HepG2 (cell line): ENCODE measurements around the gene CYB5A. TPM values are rescaled to one million over a fixed set of nuclear protein-coding genes. Genes with fewer than 3 reads are reported as not detected.

Experiments
- BHLHE40 ChIP-seq: IDR thresholded peaks from 2 replicates; pipeline ENCODE4 v1.6.1; 2011; ENCODE audit warnings: low read length, improper control_type of control experiment
- DZIP1 ChIP-seq: sonication (generic); formaldehyde crosslinking; IDR thresholded peaks from 2 replicates; pipeline ENCODE4 v1.5.0; 2020; ENCODE audit warnings: mild to moderate bottlenecking, missing genetic modification reagents
- FIP1L1 ChIP-seq: fragments of 200-400 bp; formaldehyde crosslinking; IDR thresholded peaks from 2 replicates; pipeline ENCODE4 v1.6.1; 2018; ENCODE audit warnings: low read depth, mild to moderate bottlenecking, low read length, moderate library complexity, borderline replicate concordance; ENCODE audit not compliant: insufficient read depth
- FOXK2 ChIP-seq: fragments of 450-650 bp; IDR thresholded peaks from 2 replicates; pipeline ENCODE4 v1.6.1; 2016
- KAT8 ChIP-seq: IDR thresholded peaks from 2 replicates; pipeline ENCODE4 v1.6.1; 2016; ENCODE audit warnings: missing genetic modification reagents, missing compliant biosample characterization
- RAD51 ChIP-seq: fragments of 450-650 bp; IDR thresholded peaks from 2 replicates; pipeline ENCODE4 v1.6.1; 2016; ENCODE audit warnings: borderline replicate concordance
- RBAK ChIP-seq: sonication (generic); formaldehyde crosslinking; IDR thresholded peaks from 2 replicates; pipeline ENCODE4 v1.5.1; 2020; ENCODE audit warnings: mild to moderate bottlenecking, missing genetic modification reagents
- SMAD3 ChIP-seq: sonication (generic); formaldehyde crosslinking; IDR thresholded peaks from 2 replicates; pipeline ENCODE4 v1.4.0; 2020; ENCODE audit warnings: missing genetic modification reagents
- TCF7 ChIP-seq: sonication (generic); IDR thresholded peaks from 2 replicates; pipeline ENCODE4 v1.6.1; 2016; ENCODE audit warnings: antibody characterized with exemption, low read depth
- ZNF329 ChIP-seq: sonication (generic); formaldehyde crosslinking; IDR thresholded peaks from 2 replicates; pipeline ENCODE4 v1.9.0; 2021; ENCODE audit warnings: low read depth, mild to moderate bottlenecking, missing genetic modification reagents
- ZNF33A ChIP-seq: sonication (generic); formaldehyde crosslinking; IDR thresholded peaks from 2 replicates; pipeline ENCODE4 v1.5.1; 2020; ENCODE audit warnings: missing genetic modification reagents, mild to moderate bottlenecking, moderate library complexity, borderline replicate concordance
- ZNF33B ChIP-seq: sonication (generic); formaldehyde crosslinking; IDR thresholded peaks from 2 replicates; pipeline ENCODE4 v1.5.1; 2020; ENCODE audit warnings: mild to moderate bottlenecking, missing genetic modification reagents
- ZNF768 ChIP-seq: sonication (generic); formaldehyde crosslinking; IDR thresholded peaks from 2 replicates; pipeline ENCODE4 v1.4.0; 2020; ENCODE audit warnings: missing genetic modification reagents
- ZNF891 ChIP-seq: sonication (generic); formaldehyde crosslinking; IDR thresholded peaks from 2 replicates; pipeline ENCODE4 v1.5.0; 2020; ENCODE audit warnings: mild to moderate bottlenecking, missing genetic modification reagents
- ZSCAN30 ChIP-seq: sonication (generic); formaldehyde crosslinking; IDR thresholded peaks from 2 replicates; pipeline ENCODE4 v1.5.0; 2020; ENCODE audit warnings: mild to moderate bottlenecking, missing genetic modification reagents
- polyA plus RNA-seq, 8 experiments: library from polyadenylated mRNA; depleted of rRNA in 3 of 8; stranded (reverse) in 7 of 8; unstranded in 1 of 8; fragments of >200 nt; fragmentation: Illumina TruSeq in 4 of 8; extraction: Trizol in 4 of 8; gene quantifications; 2 replicates each; pipeline versions ENCODE4 v1.2.1 to v1.2.3, GENCODE V29; 2011 to 2016; ENCODE audit warnings: low read depth in 4 of 8, missing spikeins in 1 of 8, mixed read lengths in 1 of 8; ENCODE audit not compliant: insufficient read depth in 1 of 8
- total RNA-seq, 5 experiments: library from RNA; depleted of rRNA; stranded (reverse); fragments of >200 nt; fragmentation: Illumina TruSeq; extraction: Trizol; gene quantifications; 2 replicates each; pipeline ENCODE4 v1.2.3, GENCODE V29; 2016; ENCODE audit warnings: low read depth in 1 of 5
- TF ChIP-seq, protein P1 (sequence below): IDR thresholded peaks from 2 replicates; pipeline ENCODE4 v1.6.1; 2016; ENCODE audit warnings: low read depth, control low read depth
- TF ChIP-seq, protein P2 (sequence below): sonication (generic); formaldehyde crosslinking; IDR thresholded peaks from 2 replicates; pipeline ENCODE4 v1.9.0; 2021; ENCODE audit warnings: missing genetic modification reagents, borderline replicate concordance
- TF ChIP-seq, protein P3 (sequence below): sonication (generic); formaldehyde crosslinking; conservative IDR thresholded peaks from 2 replicates; pipeline ENCODE4 v1.8.1; 2023; ENCODE audit warnings: missing genetic modification reagents
- TF ChIP-seq, protein P4 (sequence below): sonication (generic); formaldehyde crosslinking; IDR thresholded peaks from 2 replicates; pipeline ENCODE4 v1.4.0; 2020; ENCODE audit warnings: low read depth, mild to moderate bottlenecking, missing genetic modification reagents

CYB5A gene
- total and polyA plus RNA-seq, 2 of the 13 experiments (the other 11 are each of a cell fraction or from before 2014, with no cell fraction given): 215 to 356 TPM

DNA sequence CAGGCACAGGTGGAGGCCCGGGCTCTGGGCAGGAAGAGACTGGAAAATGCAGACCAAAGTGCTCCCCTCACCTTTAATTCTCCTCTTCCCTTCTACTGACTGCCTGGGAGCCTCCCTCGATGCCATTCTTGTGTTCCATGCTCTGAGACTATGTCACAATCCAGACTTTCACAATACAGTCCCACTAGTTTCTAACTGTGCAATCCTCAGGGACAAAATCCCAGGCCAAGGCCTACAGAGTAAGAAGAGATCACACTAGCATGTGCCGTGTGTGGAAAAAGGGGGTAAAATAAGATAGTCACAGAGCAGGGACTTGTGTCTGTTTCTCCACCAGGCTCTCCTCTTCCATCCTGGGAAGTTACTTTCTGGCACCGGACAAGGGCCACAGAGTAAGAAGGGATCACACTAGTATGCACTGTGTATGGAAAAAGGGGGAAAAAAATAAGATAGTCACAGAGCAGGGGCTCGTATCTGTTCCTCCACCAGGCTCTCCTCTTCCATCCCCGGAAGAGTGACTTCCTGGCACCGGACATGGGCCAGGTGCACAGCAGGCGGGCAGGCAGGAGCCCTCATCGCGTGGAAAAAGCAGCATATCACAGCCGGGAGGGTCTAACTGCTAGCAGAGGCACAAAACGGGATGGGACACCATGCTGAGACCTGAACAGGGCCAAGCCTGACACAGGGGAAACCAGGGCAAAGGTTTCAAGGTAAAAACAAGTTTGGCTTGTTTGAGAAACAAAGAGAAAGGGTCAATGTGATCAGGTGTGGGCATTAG is 9.6 kb downstream of the CYB5A start (continued):
- TF ChIP-seq DZIP1 (CRISPR knock-in tag) (no peak), BHLHE40 (no peak), KAT8 (no peak), SMAD3 (0 out of 2 replicates have a peak, but pooled peaks have one; percentile 46), ZNF33B (no peak), RBAK (CRISPR knock-in tag) (no peak), ZNF768 (CRISPR knock-in tag) (peak; percentile 32; the same call in 1 of the 2 replicates), FIP1L1 (no peak), TCF7 (no peak), FOXK2 (no peak), ZNF329 (CRISPR knock-in tag) (no peak), RAD51 (no peak), ZSCAN30 (CRISPR knock-in tag) (no peak), ZNF891 (CRISPR knock-in tag) (no peak), ZNF33A (CRISPR knock-in tag) (no peak)
- TF ChIP-seq, protein P1, sequence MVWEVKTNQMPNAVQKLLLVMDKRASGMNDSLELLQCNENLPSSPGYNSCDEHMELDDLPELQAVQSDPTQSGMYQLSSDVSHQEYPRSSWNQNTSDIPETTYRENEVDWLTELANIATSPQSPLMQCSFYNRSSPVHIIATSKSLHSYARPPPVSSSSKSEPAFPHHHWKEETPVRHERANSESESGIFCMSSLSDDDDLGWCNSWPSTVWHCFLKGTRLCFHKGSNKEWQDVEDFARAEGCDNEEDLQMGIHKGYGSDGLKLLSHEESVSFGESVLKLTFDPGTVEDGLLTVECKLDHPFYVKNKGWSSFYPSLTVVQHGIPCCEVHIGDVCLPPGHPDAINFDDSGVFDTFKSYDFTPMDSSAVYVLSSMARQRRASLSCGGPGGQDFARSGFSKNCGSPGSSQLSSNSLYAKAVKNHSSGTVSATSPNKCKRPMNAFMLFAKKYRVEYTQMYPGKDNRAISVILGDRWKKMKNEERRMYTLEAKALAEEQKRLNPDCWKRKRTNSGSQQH (CRISPR knock-in tag): no peak
- TF ChIP-seq, protein P2, sequence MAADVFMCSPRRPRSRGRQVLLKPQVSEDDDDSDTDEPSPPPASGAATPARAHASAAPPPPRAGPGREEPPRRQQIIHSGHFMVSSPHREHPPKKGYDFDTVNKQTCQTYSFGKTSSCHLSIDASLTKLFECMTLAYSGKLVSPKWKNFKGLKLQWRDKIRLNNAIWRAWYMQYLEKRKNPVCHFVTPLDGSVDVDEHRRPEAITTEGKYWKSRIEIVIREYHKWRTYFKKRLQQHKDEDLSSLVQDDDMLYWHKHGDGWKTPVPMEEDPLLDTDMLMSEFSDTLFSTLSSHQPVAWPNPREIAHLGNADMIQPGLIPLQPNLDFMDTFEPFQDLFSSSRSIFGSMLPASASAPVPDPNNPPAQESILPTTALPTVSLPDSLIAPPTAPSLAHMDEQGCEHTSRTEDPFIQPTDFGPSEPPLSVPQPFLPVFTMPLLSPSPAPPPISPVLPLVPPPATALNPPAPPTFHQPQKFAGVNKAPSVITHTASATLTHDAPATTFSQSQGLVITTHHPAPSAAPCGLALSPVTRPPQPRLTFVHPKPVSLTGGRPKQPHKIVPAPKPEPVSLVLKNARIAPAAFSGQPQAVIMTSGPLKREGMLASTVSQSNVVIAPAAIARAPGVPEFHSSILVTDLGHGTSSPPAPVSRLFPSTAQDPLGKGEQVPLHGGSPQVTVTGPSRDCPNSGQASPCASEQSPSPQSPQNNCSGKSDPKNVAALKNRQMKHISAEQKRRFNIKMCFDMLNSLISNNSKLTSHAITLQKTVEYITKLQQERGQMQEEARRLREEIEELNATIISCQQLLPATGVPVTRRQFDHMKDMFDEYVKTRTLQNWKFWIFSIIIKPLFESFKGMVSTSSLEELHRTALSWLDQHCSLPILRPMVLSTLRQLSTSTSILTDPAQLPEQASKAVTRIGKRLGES (CRISPR knock-in tag): no peak
- TF ChIP-seq, protein P3, sequence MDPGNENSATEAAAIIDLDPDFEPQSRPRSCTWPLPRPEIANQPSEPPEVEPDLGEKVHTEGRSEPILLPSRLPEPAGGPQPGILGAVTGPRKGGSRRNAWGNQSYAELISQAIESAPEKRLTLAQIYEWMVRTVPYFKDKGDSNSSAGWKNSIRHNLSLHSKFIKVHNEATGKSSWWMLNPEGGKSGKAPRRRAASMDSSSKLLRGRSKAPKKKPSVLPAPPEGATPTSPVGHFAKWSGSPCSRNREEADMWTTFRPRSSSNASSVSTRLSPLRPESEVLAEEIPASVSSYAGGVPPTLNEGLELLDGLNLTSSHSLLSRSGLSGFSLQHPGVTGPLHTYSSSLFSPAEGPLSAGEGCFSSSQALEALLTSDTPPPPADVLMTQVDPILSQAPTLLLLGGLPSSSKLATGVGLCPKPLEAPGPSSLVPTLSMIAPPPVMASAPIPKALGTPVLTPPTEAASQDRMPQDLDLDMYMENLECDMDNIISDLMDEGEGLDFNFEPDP (CRISPR knock-in tag): no peak
- TF ChIP-seq, protein P4, sequence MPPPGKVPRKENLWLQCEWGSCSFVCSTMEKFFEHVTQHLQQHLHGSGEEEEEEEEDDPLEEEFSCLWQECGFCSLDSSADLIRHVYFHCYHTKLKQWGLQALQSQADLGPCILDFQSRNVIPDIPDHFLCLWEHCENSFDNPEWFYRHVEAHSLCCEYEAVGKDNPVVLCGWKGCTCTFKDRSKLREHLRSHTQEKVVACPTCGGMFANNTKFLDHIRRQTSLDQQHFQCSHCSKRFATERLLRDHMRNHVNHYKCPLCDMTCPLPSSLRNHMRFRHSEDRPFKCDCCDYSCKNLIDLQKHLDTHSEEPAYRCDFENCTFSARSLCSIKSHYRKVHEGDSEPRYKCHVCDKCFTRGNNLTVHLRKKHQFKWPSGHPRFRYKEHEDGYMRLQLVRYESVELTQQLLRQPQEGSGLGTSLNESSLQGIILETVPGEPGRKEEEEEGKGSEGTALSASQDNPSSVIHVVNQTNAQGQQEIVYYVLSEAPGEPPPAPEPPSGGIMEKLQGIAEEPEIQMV: 0 out of 2 replicates have a peak, but pooled peaks have one; percentile 51
